ENCODE measurements around the gene PIAS2.
"Not testable (repeated sequence)": the region's sequence is repeated elsewhere in the genome, so short reads cannot be mapped to it uniquely, and the experiment has no call there.

DNA sequence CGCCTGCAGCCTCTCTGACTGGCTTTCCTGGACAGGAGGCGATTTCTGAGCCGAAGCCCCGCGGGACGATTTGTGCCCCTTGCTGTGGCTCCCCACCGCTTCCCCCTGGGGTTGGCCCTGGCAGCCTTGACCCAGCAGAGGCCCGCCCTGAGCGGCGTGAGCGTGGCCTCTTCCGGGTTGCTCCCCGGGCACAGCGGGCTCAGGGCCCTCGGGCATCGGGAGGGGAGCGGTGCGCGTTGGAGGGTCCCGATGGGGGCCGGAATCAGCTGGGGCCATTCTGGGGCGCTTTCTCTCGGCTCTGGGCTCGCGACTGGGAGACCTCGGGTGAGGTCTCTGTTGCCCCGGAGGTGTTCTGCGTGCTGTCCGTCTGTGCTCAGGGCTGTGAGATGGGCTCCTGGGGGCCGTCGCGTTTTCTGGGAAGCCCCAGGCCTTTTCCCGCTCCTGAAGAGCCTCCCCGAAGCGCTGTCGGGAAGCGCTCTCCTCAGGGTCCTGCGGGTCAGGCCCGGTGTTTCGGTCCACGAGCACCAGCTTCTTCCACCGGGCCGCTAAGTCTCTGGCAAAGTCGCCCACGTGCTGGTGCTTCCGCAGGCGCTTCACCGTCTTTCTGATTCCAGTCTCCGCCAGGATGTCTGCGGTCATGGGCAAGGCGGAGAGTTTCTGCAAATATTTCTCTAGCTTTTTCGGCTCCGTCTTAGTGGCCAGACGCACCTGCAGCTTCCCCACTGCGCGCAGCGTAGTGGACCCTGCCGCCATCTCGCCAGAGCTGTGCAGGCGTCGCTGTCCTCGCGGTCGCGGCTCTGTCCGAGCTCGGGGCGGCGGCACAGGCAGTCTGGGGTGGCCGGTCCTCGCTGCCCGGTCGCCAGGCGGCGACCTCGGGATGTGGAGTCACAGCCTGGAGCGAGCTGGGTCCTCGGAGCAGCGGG, 46.6 kb upstream of the PIAS2 start:
- TF ChIP-seq, protein P1, sequence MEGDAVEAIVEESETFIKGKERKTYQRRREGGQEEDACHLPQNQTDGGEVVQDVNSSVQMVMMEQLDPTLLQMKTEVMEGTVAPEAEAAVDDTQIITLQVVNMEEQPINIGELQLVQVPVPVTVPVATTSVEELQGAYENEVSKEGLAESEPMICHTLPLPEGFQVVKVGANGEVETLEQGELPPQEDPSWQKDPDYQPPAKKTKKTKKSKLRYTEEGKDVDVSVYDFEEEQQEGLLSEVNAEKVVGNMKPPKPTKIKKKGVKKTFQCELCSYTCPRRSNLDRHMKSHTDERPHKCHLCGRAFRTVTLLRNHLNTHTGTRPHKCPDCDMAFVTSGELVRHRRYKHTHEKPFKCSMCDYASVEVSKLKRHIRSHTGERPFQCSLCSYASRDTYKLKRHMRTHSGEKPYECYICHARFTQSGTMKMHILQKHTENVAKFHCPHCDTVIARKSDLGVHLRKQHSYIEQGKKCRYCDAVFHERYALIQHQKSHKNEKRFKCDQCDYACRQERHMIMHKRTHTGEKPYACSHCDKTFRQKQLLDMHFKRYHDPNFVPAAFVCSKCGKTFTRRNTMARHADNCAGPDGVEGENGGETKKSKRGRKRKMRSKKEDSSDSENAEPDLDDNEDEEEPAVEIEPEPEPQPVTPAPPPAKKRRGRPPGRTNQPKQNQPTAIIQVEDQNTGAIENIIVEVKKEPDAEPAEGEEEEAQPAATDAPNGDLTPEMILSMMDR (IDR thresholded peaks at IDR 0.05), result not testable (repeated sequence)
- not testable (repeated sequence) for TF ChIP-seq POLR2A (IDR thresholded peaks at IDR 0.05)
